GM12878 (cell line): Measurements from ENCODE around the gene DCLRE1B.

Experiments
- BRCA1 ChIP-seq: IDR thresholded peaks from 2 replicates; pipeline ENCODE4 v1.6.1; 2011; ENCODE audit warnings: low read depth, low read length, improper control_type of control experiment
- FOXK2 ChIP-seq: fragments of 450-650 bp; IDR thresholded peaks from 2 replicates; pipeline ENCODE4 v1.6.1; 2017; ENCODE audit warnings: mild to moderate bottlenecking, moderate library complexity
- MEF2A ChIP-seq: IDR thresholded peaks from 2 replicates; pipeline ENCODE4 v1.6.1; 2011; ENCODE audit warnings: low read depth, mild to moderate bottlenecking, low read length, moderate library complexity; ENCODE audit not compliant: insufficient read depth
- POLR2AphosphoS5 ChIP-seq: IDR thresholded peaks from 2 replicates; pipeline ENCODE4 v1.6.1; 2011; ENCODE audit warnings: mild to moderate bottlenecking, low read length, inconsistent platforms
- RAD21 ChIP-seq: IDR thresholded peaks from 2 replicates; pipeline ENCODE4 v1.6.1; 2011; ENCODE audit warnings: mild to moderate bottlenecking, low read depth, low read length, moderate library complexity; ENCODE audit not compliant: insufficient read depth
- SMAD1 ChIP-seq: fragments of 450-650 bp; IDR thresholded peaks from 2 replicates; pipeline ENCODE4 v1.6.1; 2018; ENCODE audit warnings: mild to moderate bottlenecking, low read depth; ENCODE audit not compliant: partially characterized antibody
- SP1 ChIP-seq: IDR thresholded peaks from one replicate; pipeline ENCODE4 v1.6.1; 2011; ENCODE audit warnings: low read depth, low read length
- TARDBP ChIP-seq: IDR thresholded peaks from 2 replicates; pipeline ENCODE4 v1.6.1; 2016; ENCODE audit warnings: borderline replicate concordance
- ZNF24 ChIP-seq: fragments of 450-650 bp; IDR thresholded peaks from 2 replicates; pipeline ENCODE4 v1.6.1; 2017; ENCODE audit warnings: antibody characterized with exemption, mild to moderate bottlenecking
- TF ChIP-seq, protein P1 (sequence below), 3 experiments: IDR thresholded peaks in 2 of 3; conservative IDR thresholded peaks in 1 of 3; 2 replicates each; pipeline ENCODE4 v1.5.1; 2011; ENCODE audit warnings: low read depth in 3 of 3, low read length in 3 of 3, mild to moderate bottlenecking in 3 of 3, control low read depth in 2 of 3, moderate library complexity in 2 of 3, inconsistent platforms in 1 of 3, mixed read lengths in 1 of 3; ENCODE audit not compliant: control insufficient read depth in 2 of 3, insufficient read depth in 1 of 3; ENCODE audit errors: extremely low read depth in 1 of 3
- TF ChIP-seq, protein P2 (sequence below): IDR thresholded peaks from 2 replicates; pipeline ENCODE4 v1.6.1; 2011; ENCODE audit warnings: mild to moderate bottlenecking, low read depth, low read length, moderate library complexity; ENCODE audit not compliant: insufficient replicate concordance
- TF ChIP-seq, protein P3 (sequence below): fragments of 450-650 bp; IDR thresholded peaks from 2 replicates; pipeline ENCODE4 v1.6.1; 2016; ENCODE audit warnings: mild to moderate bottlenecking, moderate library complexity, borderline replicate concordance
- TF ChIP-seq, protein P4 (sequence below): fragments of 450-650 bp; formaldehyde crosslinking; IDR thresholded peaks from 2 replicates; pipeline ENCODE4 v1.4.0; 2020; ENCODE audit warnings: mild to moderate bottlenecking, moderate library complexity
- TF ChIP-seq, protein P5 (sequence below): IDR thresholded peaks from 2 replicates; pipeline ENCODE4 v1.6.1; 2012; ENCODE audit warnings: low read depth, low read length, improper control_type of control experiment

DNA sequence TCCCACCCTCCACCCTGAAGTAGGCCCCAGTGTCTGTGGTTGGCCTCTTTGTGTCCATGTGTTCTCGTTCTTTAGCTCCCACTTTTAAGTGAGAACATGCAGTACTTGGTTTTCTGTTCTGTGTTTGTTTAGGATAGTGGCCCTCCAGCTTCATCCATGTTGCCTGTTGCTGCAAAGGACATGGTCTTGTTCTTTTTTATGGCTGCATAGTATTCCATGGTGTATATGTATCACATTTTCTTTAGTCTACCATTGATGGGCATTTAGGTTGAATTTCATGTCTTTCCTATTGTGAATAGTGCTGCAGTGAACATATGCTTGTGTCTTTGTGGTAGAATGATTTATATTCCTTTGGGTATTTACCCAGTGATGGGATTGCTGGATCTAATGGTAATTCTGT, 30.1 kb downstream of the DCLRE1B start:
- TF ChIP-seq TARDBP = no peak
- TF ChIP-seq, protein P1, sequence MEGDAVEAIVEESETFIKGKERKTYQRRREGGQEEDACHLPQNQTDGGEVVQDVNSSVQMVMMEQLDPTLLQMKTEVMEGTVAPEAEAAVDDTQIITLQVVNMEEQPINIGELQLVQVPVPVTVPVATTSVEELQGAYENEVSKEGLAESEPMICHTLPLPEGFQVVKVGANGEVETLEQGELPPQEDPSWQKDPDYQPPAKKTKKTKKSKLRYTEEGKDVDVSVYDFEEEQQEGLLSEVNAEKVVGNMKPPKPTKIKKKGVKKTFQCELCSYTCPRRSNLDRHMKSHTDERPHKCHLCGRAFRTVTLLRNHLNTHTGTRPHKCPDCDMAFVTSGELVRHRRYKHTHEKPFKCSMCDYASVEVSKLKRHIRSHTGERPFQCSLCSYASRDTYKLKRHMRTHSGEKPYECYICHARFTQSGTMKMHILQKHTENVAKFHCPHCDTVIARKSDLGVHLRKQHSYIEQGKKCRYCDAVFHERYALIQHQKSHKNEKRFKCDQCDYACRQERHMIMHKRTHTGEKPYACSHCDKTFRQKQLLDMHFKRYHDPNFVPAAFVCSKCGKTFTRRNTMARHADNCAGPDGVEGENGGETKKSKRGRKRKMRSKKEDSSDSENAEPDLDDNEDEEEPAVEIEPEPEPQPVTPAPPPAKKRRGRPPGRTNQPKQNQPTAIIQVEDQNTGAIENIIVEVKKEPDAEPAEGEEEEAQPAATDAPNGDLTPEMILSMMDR (IDR thresholded peaks at IDR 0.05 in 2 of 3, conservative IDR thresholded peaks at IDR 0.05 in 1 of 3; ENCODE audit: control insufficient read depth in 2 of 3, extremely low read depth in 1 of 3, insufficient read depth in 1 of 3, low read depth in 3 of 3, low read length in 3 of 3) = no peak
- no peak for TF ChIP-seq ZNF24
- no peak for TF ChIP-seq SMAD1
- TF ChIP-seq, protein P2, sequence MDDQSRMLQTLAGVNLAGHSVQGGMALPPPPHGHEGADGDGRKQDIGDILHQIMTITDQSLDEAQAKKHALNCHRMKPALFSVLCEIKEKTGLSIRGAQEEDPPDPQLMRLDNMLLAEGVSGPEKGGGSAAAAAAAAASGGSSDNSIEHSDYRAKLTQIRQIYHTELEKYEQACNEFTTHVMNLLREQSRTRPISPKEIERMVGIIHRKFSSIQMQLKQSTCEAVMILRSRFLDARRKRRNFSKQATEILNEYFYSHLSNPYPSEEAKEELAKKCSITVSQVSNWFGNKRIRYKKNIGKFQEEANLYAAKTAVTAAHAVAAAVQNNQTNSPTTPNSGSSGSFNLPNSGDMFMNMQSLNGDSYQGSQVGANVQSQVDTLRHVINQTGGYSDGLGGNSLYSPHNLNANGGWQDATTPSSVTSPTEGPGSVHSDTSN = no peak
- no peak for TF ChIP-seq RAD21
- TF ChIP-seq FOXK2 = no peak
- TF ChIP-seq BRCA1 = no peak
- no peak for TF ChIP-seq SP1
- TF ChIP-seq POLR2AphosphoS5 = no peak
- TF ChIP-seq, protein P3, sequence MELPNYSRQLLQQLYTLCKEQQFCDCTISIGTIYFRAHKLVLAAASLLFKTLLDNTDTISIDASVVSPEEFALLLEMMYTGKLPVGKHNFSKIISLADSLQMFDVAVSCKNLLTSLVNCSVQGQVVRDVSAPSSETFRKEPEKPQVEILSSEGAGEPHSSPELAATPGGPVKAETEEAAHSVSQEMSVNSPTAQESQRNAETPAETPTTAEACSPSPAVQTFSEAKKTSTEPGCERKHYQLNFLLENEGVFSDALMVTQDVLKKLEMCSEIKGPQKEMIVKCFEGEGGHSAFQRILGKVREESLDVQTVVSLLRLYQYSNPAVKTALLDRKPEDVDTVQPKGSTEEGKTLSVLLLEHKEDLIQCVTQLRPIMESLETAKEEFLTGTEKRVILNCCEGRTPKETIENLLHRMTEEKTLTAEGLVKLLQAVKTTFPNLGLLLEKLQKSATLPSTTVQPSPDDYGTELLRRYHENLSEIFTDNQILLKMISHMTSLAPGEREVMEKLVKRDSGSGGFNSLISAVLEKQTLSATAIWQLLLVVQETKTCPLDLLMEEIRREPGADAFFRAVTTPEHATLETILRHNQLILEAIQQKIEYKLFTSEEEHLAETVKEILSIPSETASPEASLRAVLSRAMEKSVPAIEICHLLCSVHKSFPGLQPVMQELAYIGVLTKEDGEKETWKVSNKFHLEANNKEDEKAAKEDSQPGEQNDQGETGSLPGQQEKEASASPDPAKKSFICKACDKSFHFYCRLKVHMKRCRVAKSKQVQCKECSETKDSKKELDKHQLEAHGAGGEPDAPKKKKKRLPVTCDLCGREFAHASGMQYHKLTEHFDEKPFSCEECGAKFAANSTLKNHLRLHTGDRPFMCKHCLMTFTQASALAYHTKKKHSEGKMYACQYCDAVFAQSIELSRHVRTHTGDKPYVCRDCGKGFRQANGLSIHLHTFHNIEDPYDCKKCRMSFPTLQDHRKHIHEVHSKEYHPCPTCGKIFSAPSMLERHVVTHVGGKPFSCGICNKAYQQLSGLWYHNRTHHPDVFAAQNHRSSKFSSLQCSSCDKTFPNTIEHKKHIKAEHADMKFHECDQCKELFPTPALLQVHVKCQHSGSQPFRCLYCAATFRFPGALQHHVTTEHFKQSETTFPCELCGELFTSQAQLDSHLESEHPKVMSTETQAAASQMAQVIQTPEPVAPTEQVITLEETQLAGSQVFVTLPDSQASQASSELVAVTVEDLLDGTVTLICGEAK = no peak
- TF ChIP-seq, protein P4, sequence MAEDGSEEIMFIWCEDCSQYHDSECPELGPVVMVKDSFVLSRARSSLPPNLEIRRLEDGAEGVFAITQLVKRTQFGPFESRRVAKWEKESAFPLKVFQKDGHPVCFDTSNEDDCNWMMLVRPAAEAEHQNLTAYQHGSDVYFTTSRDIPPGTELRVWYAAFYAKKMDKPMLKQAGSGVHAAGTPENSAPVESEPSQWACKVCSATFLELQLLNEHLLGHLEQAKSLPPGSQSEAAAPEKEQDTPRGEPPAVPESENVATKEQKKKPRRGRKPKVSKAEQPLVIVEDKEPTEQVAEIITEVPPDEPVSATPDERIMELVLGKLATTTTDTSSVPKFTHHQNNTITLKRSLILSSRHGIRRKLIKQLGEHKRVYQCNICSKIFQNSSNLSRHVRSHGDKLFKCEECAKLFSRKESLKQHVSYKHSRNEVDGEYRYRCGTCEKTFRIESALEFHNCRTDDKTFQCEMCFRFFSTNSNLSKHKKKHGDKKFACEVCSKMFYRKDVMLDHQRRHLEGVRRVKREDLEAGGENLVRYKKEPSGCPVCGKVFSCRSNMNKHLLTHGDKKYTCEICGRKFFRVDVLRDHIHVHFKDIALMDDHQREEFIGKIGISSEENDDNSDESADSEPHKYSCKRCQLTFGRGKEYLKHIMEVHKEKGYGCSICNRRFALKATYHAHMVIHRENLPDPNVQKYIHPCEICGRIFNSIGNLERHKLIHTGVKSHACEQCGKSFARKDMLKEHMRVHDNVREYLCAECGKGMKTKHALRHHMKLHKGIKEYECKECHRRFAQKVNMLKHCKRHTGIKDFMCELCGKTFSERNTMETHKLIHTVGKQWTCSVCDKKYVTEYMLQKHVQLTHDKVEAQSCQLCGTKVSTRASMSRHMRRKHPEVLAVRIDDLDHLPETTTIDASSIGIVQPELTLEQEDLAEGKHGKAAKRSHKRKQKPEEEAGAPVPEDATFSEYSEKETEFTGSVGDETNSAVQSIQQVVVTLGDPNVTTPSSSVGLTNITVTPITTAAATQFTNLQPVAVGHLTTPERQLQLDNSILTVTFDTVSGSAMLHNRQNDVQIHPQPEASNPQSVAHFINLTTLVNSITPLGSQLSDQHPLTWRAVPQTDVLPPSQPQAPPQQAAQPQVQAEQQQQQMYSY (CRISPR knock-in tag) = no peak
- no peak for TF ChIP-seq MEF2A
- TF ChIP-seq, protein P5, sequence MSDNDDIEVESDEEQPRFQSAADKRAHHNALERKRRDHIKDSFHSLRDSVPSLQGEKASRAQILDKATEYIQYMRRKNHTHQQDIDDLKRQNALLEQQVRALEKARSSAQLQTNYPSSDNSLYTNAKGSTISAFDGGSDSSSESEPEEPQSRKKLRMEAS = no peak
